Fibroblast of gingiva (primary cell): Measurements from ENCODE around the gene SEC14L2.

Source experiments
- DNase-seq: peaks from one replicate; pipeline ENCODE4 v3.0.0-alpha.2; 2011; ENCODE audit warnings: low read depth

Gene SEC14L2

GRCh38 chr22:30405731-30406130, 8.9 kb downstream of the SEC14L2 start:
- no peak for DNase-seq

- no peak for DNase-seq
Measured at GRCh38 chr22:30406400-30406799, 9.6 kb downstream of the SEC14L2 start.

- peak; percentile 74 for DNase-seq
Measured at GRCh38 chr22:30408388-30409102, 11.7 kb downstream of the SEC14L2 start.

- DNase-seq = no peak
Measured at GRCh38 chr22:30411780-30412179, 15.0 kb downstream of the SEC14L2 start.

GRCh38 chr22:30413001-30413400, 16.2 kb downstream of the SEC14L2 start:
- no peak for DNase-seq

- DNase-seq = no peak
Measured at GRCh38 chr22:30413745-30414524, 17.1 kb downstream of the SEC14L2 start.

- DNase-seq = no peak
Measured at GRCh38 chr22:30414525-30415047, 17.8 kb downstream of the SEC14L2 start.

GRCh38 chr22:30416403-30416802, 19.6 kb downstream of the SEC14L2 start:
- DNase-seq = no peak

- no peak for DNase-seq
Measured at GRCh38 chr22:30416837-30417236, 20.0 kb downstream of the SEC14L2 start.

GRCh38 chr22:30420347-30421125, 23.7 kb downstream of the SEC14L2 start:
- DNase-seq = peak; percentile 65

- no peak for DNase-seq
Measured at GRCh38 chr22:30421695-30422480, 25.1 kb downstream of the SEC14L2 start.

GRCh38 chr22:30422481-30423300, 25.9 kb downstream of the SEC14L2 start:
- peak; percentile 90 for DNase-seq

GRCh38 chr22:30423301-30423958, 26.6 kb downstream of the SEC14L2 start:
- no peak for DNase-seq

GRCh38 chr22:30423959-30424533, 27.2 kb downstream of the SEC14L2 start:
- peak; percentile 100 for DNase-seq

GRCh38 chr22:30424534-30425326, 27.9 kb downstream of the SEC14L2 start:
- peak; percentile 28 for DNase-seq

GRCh38 chr22:30425327-30425615, 28.5 kb downstream of the SEC14L2 start:
- DNase-seq = no peak

GRCh38 chr22:30425616-30426387, 29.0 kb downstream of the SEC14L2 start, which contains the start of gene MTFP1:
MTFP1 (plus strand) TSS chr22:30425768; CDS start chr22:30425880, 112 bp downstream.
- DNase-seq = peak; percentile 51
